PFSK-1 (cell line): Measurements from ENCODE around the gene KIF23.

Experiments used
- FOXP2 ChIP-seq: optimal IDR thresholded peaks from 2 replicates; pipeline ENCODE3; 2011; ENCODE audit warnings: borderline replicate concordance, control low read depth, inconsistent platforms; ENCODE audit not compliant: insufficient read depth; ENCODE audit errors: extremely low read length, extremely low read depth
- POLR2AphosphoS5 ChIP-seq: IDR thresholded peaks from 2 replicates; pipeline ENCODE4 v1.6.1; 2012; ENCODE audit warnings: low read depth, mild to moderate bottlenecking, control low read depth, low read length, moderate library complexity
- TAF1 ChIP-seq: IDR thresholded peaks from 2 replicates; pipeline ENCODE4 v1.6.1; 2012; ENCODE audit warnings: low read length, control low read depth, borderline replicate concordance; ENCODE audit not compliant: insufficient read depth
- TF ChIP-seq, protein P1 (sequence below), 2 experiments: IDR thresholded peaks; 2 replicates each; pipeline versions ENCODE4 v1.6.1 to v1.8.0; 2011 to 2012; ENCODE audit warnings: low read depth in 2 of 2, low read length in 2 of 2, control low read depth in 1 of 2, inconsistent platforms in 1 of 2, mild to moderate bottlenecking in 1 of 2, moderate library complexity in 1 of 2; ENCODE audit not compliant: insufficient read depth in 1 of 2

DNA sequence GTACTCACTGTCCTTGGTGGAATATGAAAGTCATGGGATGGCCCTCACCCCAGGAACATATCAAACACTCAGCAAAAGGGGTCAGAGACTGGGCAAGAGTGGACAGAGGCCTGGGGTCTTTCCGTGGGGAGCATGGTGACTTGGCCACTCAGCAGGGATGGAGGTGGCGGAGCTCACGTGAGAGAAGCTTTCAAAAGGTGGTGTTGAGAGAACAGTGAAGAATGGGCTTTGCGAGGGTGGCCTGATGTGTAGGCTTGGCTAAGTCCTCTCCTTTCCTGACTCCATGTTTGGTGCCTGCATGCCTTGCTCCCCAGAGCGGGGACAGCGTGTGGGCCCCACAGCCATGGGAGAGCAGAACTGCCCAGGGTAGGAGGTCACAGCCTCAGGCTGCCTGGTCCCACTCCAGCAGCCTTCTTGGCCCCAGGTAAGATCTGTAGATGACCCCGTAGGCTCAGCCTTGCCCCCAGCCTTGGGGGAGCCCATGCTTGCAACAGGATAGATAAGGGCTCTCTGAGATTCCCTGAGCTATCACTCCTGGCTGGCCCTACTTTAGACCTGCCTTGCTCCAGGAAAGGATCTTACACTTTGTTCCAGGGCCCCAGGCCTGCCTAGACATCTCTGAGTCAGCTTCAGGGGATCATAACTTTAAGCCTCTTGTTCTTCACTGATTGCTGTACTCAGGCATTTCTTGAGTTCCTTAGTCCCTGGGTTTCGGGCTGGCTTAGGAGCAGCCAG, 55.5 kb downstream of the KIF23 start:
- TF ChIP-seq, protein P1, sequence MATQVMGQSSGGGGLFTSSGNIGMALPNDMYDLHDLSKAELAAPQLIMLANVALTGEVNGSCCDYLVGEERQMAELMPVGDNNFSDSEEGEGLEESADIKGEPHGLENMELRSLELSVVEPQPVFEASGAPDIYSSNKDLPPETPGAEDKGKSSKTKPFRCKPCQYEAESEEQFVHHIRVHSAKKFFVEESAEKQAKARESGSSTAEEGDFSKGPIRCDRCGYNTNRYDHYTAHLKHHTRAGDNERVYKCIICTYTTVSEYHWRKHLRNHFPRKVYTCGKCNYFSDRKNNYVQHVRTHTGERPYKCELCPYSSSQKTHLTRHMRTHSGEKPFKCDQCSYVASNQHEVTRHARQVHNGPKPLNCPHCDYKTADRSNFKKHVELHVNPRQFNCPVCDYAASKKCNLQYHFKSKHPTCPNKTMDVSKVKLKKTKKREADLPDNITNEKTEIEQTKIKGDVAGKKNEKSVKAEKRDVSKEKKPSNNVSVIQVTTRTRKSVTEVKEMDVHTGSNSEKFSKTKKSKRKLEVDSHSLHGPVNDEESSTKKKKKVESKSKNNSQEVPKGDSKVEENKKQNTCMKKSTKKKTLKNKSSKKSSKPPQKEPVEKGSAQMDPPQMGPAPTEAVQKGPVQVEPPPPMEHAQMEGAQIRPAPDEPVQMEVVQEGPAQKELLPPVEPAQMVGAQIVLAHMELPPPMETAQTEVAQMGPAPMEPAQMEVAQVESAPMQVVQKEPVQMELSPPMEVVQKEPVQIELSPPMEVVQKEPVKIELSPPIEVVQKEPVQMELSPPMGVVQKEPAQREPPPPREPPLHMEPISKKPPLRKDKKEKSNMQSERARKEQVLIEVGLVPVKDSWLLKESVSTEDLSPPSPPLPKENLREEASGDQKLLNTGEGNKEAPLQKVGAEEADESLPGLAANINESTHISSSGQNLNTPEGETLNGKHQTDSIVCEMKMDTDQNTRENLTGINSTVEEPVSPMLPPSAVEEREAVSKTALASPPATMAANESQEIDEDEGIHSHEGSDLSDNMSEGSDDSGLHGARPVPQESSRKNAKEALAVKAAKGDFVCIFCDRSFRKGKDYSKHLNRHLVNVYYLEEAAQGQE (IDR thresholded peaks at IDR 0.05; ENCODE audit: insufficient read depth in 1 of 2, low read depth in 2 of 2, low read length in 2 of 2): no peak
- TF ChIP-seq POLR2AphosphoS5 (no peak), TAF1 (no peak), FOXP2 (no peak)
